Motor neuron (in vitro differentiated cells): ENCODE results near the gene DLX1. TPM values are rescaled to one million over a fixed set of nuclear protein-coding genes. Genes with fewer than 3 reads are reported as not detected.
A peak's percentile ranks its signal among the peaks of the same experiment; 100 is the strongest.

Experiments
- ATAC-seq, 8 experiments: fragments of 200-7000 bp; cut with Tn5 transposase; replicated peaks in 6 of 8; 2 replicates each; pipeline ENCODE4 v1.8.0; 2021; ENCODE audit warnings: mild to moderate bottlenecking in 8 of 8, moderate library complexity in 8 of 8
- H3K27ac ChIP-seq, 2 donors: fragments of 250-450 bp; sonication (Bioruptor Pico); 2 replicates each; pipeline ENCODE4 v1.9.0; 2021; ENCODE audit warnings: antibody characterized with exemption in 2 of 2, mild to moderate bottlenecking in 2 of 2, moderate library complexity in 1 of 2
- H3K4me1 ChIP-seq, 2 donors: fragments of 250-450 bp; sonication (Bioruptor Pico); replicated peaks in 1 of 2; 2 replicates each; pipeline ENCODE4 v1.6.1; 2021; ENCODE audit warnings: antibody characterized with exemption in 2 of 2, mild to moderate bottlenecking in 2 of 2, moderate library complexity in 1 of 2
- H3K4me3 ChIP-seq, 5 donors: fragments of 250-450 bp; sonication (Bioruptor Pico); 2 replicates each; pipeline ENCODE4 v1.9.0; 2021; ENCODE audit warnings: antibody characterized with exemption in 5 of 5, mild to moderate bottlenecking in 5 of 5, moderate library complexity in 4 of 5
- WGBS, 10 experiments: fragments of 450-650 bp; shearing (Covaris generic); methylation state at CpG; one replicate each; pipeline ENCODE4 v1.0.0; 2022; 5-methylcytosine and 5-hydroxymethylcytosine counted together
- in situ Hi-C, 9 experiments: fragments of 400-800 bp; cut with MboI; loops; one replicate each; pipeline ENCODE4 v1.15.0; 2021; ENCODE audit warnings: low sequenced_read_pairs in 9 of 9, low pct_unique_long_range_greater_than_20kb in 2 of 9; ENCODE audit not compliant: unreplicated experiment in 9 of 9
- total RNA-seq, 8 experiments: library from RNA; unstranded; fragments of 300-600 nt; gene quantifications; 2 replicates each; pipeline versions ENCODE4 v1.2.3 to v1.2.4, GENCODE V29; 2022

Gene DLX1
- total RNA-seq, 8 experiments from 2014 or later: 0.09 to 76.5 (median 0.54) TPM; not detected in 1

DNA sequence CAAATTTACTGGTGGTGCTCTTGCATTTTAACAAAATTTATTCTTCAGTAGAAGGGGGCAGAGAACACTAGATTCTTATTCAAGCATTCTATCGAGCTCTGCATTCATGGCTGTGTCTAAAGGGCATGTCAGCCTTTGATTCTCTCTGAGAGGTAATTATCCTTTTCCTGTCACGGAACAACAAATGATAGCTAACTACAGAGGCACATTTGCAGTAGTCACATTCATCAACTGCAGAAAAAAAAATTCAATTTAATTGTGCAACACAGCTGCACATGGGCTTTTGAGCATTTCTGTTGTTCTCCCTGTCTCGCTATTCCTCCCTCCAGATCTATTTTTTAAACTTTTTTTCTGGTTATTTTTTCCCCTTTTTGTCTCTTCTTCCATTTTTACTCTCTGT is 13.0 kb upstream of the DLX1 start:
- H3K4me3 ChIP-seq: no peak overlapping the region
- H3K27ac ChIP-seq: peak overlapping the region in 1 of 2 donors; percentile 63
- peaks cover 28 to 34% of the 10 kb centered on the region in 2 donors for H3K4me1 ChIP-seq
- WGBS, 10 experiments: 0 to 92% (median 15%) methylated on average over 1 to 3 of the region's 3 CpGs
- ATAC-seq: peak in 5 of 8 experiments; percentile 87 to 96 (median 89)
- in situ Hi-C loops: no loop called here

DNA sequence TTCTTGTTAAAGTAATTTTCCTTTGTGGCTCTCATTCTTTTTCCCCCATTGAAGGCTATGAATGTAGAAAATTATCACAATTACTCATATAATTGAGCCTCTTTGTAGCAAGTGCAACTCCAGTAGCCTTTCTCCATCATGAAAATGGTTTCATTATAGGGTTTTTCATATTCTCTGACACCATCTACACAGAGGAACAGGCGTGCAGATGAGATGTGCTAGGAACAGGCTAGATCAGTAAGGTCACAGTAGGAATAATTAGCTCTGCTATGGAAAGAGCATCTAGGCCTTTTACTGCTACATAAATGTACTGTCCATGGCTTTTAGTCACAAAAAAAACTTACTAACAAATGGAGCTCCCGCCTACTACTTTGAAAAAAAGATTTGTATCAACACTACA is 12.6 kb upstream of the DLX1 start:
- peaks cover 28 to 34% of the 10 kb centered on the region in 2 donors for H3K4me1 ChIP-seq
- WGBS, 10 experiments: 0 to 100% (median 57%) methylated on average over 1 to 2 of the region's 2 CpGs
- no peak overlapping the region for H3K4me3 ChIP-seq
- peak in 5 of 8 experiments; percentile 51 to 88 (median 69) for ATAC-seq
- in situ Hi-C loops: no loop called here
- H3K27ac ChIP-seq: peak overlapping the region in 1 of 2 donors; percentile 60

DNA sequence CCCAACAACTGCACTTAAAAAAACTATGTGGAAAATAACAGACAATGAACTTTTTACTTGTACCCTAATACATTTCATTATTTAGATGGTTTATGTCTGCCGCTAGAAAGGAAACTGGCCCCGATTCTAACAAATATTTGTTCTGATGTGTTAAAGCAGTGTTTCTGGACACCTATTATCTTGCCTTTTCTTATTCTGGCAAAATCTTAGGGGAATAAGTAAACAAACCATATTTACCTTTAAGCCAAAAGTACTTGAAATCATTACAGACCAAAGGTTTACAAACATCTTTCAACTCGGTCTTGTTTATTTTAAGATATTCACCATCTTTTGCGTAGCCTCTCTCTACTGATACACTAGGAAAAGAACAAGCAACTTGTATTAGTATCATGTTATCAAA is 11.8 kb upstream of the DLX1 start:
- Histone ChIP-seq H3K4me3 (no peak overlapping the region), H3K4me1 (peaks cover 28 to 34% of the 10 kb centered on the region in 2 donors), H3K27ac (peak overlapping the region in 1 of 2 donors; percentile 37)
- in situ Hi-C loops: no loop called here
- 81 to 100% (median 90%) methylated on average over 2 to 4 of the region's 4 CpGs for WGBS, 10 experiments
- ATAC-seq: no peak

DNA sequence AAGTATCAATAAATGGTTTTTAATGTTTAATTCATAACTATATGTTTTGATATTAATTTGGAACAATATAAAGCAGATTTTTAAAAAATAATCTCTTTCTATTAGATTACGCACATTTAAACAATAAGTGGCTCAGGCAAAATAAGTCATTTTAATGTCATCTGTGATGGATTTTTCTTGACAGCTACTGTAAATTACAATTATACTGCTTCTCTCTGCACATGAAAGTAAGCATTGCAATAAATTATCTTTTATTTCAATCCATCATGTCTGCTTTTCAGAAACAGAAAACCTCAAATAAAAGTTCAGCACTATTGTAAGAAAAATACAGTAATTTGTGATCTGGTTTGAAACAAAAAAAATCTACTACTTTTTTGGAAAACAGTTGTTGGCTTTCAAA is 11.1 kb upstream of the DLX1 start:
- in situ Hi-C loops: no loop called here
- no peak for ATAC-seq
- no peak overlapping the region for H3K4me3 ChIP-seq
- peaks cover 28 to 34% of the 10 kb centered on the region in 2 donors for H3K4me1 ChIP-seq
- no peak overlapping the region for H3K27ac ChIP-seq
- WGBS, 10 experiments: 88 to 100% (median 100%) methylated on average over 1 of the region's 1 CpG

DNA sequence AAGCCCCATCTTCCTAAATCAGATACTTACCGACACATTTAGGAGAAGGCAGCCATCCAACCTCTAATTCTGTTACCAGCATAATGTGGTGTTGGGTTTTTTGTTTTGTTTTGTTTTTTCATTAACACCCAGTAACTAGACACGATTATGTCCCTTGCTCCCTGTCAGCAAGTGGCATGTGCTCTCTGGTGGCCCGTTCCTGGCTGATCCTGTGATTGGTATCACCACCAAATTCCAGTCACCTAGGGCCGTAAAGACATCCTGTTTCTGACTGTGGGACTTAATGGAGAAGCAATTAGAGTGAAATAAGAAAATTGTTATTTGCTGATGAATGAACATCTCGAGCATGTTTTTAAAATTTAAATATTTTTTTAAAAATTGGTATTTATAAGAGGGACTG is 5.9 kb upstream of the DLX1 start:
- WGBS, 10 experiments: 44 to 96% (median 79%) methylated on average over 2 to 5 of the region's 5 CpGs; no CpG with 5 or more reads in 1 of the 10 experiments
- in situ Hi-C loops: no loop called here
- Histone ChIP-seq H3K27ac (no peak overlapping the region), H3K4me1 (peaks cover 0 to 4% of the 10 kb centered on the region in 2 donors), H3K4me3 (no peak overlapping the region)
- no peak for ATAC-seq

DNA sequence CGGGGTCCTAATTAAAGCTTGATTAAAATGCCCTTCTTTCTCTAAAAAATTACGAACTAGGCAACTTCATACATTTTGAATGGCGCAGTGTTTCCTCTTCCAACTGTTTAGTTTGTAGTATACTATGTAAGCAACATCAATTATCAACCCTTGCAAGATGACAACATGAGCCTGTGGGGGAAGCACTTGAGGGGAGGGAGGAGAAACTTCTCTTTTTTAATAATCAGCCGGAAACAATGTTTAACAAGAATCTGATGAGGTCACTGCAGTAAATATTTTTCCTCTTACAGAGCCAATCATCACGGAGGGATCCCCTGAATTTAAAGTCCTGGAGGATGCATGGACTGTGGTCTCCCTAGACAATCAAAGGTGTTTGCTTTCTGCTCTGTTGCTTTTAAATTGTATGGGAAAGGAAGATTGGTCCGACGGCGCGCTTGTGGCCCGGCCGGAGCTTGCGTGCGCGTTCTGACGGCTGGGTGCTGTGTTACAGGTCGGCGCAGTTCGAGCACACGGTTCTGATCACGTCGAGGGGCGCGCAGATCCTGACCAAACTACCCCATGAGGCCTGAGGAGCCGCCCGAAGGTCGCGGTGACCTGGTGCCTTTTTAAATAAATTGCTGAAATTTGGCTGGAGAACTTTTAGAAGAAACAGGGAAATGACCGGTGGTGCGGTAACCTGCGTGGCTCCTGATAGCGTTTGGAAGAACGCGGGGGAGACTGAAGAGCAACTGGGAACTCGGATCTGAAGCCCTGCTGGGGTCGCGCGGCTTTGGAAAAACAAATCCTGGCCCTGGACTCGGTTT is 5.3 kb upstream of the DLX1 start:
- Histone ChIP-seq H3K4me1 (peaks cover 0 to 5% of the 10 kb centered on the region in 2 donors), H3K4me3 (no peak overlapping the region), H3K27ac (no peak overlapping the region)
- ATAC-seq: no peak
- 12 to 94% (median 70%) methylated on average over 1 to 33 of the region's 38 CpGs for WGBS, 10 experiments
- in situ Hi-C loops: no loop called here

DNA sequence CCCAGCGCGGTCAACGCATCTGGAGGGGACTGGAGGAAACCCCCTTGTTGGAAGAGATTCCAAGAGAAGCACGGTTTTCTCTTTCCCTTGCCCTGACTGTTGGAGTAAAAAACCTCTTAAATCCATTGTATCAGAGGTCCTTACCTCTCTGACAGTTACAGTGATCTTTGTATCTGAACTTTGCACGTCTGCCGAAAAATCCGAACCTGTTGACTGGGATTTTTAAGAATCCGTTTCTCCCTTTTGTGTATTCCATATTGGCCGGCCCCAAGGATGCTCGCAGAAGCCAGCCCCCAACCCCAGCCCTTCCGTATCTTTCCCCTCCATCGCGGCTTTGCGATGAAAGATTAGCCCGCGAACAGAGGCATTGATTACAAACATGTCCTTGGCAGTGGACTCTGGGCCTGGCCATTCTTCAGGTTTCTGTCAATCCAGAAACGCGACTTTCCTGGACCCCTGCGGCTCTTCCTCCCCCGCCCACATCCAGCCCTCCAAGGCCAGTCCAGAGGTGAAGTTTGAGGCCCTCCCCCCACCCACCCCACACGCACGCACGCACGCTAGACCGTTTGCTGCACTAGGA is 4.6 kb upstream of the DLX1 start:
- Histone ChIP-seq H3K27ac (no peak overlapping the region), H3K4me1 (peaks cover 0 to 5% of the 10 kb centered on the region in 2 donors), H3K4me3 (no peak overlapping the region)
- ATAC-seq: no peak
- in situ Hi-C loops: no loop called here
- 0 to 100% (median 8%) methylated on average over 1 to 11 of the region's 25 CpGs; no CpG with 5 or more reads in 5 of the 10 experiments for WGBS, 10 experiments

DNA sequence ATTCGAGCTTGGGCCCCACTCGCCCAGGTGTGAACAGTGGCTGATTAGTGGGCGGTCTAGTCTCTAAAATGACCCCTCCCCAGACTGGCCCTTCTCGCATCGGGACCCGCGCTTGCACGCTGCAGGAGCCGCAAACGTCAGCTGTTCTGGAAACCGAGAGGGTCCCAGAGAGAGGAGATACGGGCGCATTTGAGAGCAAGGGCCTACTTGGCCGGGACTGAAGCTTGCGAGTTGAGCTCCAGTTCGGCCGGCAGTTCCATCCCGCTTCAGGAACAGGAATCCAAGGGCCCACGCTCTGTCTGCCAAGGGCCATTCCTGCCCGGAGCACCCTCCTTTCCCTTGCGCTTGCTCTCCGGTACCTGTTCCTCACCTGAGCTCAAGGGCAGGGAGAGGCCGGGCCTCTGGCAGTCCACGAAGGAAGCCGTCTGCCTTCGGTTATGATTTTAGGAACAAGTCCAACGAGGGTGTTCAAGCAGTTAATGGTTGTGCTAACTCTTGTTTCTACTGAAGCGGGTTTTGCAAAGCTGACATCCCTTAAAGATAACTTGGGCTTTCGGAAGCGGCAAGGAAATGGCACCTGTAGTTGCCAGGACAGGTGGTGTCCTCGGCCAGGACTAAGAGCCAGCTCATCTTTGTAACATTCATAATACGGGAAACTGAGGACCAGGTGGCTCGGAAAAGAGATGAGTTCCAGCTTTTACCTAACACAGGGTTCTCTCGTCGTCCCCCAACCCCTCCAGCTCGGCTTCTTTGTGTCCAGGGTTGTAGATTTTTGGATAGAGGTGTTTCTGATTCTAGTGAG is 3.9 kb upstream of the DLX1 start:
- Histone ChIP-seq H3K4me3 (no peak overlapping the region), H3K4me1 (peaks cover 0 to 5% of the 10 kb centered on the region in 2 donors), H3K27ac (no peak overlapping the region)
- 10 to 79% (median 33%) methylated on average over 5 to 24 of the region's 36 CpGs; no CpG with 5 or more reads in 1 of the 10 experiments for WGBS, 10 experiments
- no peak for ATAC-seq
- in situ Hi-C loops: no loop called here

DNA sequence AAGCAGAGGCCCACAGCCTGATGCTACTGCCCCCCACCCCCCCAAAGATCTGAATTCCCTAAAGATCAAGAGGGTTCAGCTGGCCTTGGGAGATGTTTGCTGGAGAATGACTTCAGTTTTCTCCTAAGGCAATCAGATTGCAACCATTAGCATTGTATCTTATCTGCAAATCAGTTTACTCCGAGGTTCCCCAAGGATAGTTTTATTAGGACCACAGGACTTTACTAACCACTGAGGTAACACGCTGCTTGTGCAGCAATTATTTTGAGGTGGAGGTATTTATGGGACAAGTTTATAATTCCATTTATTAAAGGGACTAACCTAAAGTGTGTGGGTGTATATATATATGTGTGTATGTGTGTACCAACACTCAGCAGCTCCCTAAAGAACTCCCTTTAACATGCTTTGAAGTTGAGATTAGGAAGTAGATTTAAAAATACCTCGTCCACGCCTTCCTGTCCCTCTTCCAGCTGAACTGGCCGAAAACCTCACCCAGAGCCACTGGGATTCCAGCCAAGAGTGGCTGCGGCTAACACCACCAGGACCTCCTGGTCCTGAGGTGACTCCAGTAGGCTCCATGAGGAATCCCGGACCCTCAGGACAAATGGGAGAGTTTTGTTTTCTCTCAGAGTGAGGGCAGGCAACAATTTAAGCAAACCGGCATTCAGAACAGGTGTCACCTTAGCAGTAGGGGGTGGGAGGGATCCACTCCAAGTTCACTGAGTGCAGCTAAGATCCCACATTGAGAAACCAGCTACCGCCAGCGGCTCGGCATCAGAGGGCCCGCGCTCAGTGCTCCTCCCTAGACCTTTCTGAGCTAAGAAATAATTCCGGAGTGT is 3.0 kb upstream of the DLX1 start:
- Histone ChIP-seq H3K4me1 (peaks cover 0 to 5% of the 10 kb centered on the region in 2 donors), H3K4me3 (no peak overlapping the region), H3K27ac (no peak overlapping the region)
- ATAC-seq: no peak
- in situ Hi-C loops: no loop called here
- 2 to 90% (median 33%) methylated on average over 1 to 7 of the region's 14 CpGs; no CpG with 5 or more reads in 1 of the 10 experiments for WGBS, 10 experiments

DNA sequence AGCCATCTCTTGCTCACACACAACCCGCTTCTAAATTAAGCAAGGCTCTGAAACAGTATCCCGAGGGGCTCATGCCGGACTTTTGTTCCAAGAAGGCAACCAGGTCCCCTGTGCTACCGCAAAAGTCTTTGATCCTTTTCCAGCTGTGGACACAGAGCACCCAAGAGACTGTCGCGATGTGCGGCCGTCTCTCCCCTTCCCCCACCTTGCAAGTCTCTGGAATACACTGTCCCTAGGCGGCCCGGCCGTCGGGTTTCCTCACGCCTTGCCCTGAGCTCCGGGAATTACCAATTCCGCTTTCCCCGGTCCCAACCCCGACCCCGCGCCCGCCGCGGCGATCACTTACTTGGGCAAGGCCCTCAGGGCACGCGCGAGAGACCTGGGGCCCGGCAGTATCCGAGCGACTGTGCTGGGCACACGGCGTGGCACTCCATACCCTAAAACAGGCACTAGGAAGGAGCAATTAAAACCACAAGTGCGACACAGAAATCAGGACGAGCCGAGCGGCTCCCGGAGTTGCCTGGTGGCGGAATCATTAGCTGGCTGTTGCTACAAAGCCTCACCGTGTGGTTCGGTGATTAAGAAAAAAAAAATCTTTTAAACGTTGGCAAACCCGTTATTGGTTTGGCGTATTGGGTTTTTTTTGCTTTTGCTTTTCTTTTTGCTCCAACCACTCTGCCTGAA is 2.2 kb upstream of the DLX1 start:
- 0 to 49% (median 8%) methylated on average over 3 to 11 of the region's 42 CpGs; no CpG with 5 or more reads in 2 of the 10 experiments for WGBS, 10 experiments
- in situ Hi-C loops: no loop called here
- ATAC-seq: no peak
- Histone ChIP-seq H3K4me1 (peaks cover 0 to 5% of the 10 kb centered on the region in 2 donors), H3K4me3 (no peak overlapping the region), H3K27ac (no peak overlapping the region)

DNA sequence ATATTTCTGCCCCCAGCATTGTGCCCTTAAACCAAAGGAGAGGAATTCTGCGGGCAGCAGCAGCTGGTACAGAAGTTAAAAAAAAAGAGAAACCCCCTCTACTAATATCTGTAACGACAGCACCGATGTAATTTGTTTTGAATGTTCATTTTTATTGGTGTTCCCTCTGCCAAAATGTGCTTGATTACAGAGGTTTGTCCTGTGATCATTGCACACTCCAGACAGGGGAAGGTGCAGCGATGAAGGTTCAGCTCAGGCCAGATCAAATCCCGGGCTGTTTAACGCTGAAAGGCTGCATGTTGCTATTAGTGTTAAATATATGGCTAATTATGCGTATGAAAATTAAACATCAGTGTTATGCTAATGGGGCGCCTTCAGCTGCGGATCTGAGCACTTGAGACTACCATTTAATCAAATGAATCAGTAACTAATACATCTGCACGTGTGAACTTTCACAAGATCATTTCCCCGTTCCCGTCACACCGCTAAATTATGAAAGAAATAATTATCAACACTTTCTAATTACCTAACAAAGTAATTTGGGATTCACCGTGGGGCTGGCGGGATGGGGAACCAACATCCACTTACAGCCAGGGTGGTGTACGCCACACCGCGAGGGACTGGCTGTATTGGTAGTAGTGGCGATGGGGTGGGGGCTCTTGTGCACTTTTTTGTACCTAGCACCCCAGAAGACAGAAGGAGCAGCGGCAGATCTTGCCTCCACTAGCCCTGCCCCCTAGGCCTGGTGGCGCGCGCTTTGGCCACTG is 1.5 kb upstream of the DLX1 start:
- peaks cover 0 to 5% of the 10 kb centered on the region in 2 donors for H3K4me1 ChIP-seq
- 0 to 45% (median 8%) methylated on average over 2 to 22 of the region's 23 CpGs for WGBS, 10 experiments
- H3K4me3 ChIP-seq: no peak overlapping the region
- H3K27ac ChIP-seq: no peak overlapping the region
- in situ Hi-C loops: no loop called here
- ATAC-seq: no peak

DNA sequence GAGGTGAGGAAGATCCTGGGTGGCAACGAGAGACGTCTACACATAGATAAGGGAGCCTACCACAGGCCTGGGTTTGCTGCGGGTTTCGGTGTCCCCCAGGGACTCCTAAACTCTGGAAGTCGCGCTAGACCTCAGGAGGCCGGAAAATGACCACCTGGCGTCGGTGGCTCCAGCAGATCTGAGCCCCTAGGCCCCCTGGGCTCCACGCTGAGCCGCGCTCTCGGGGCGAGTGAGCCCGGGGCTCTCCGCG is 987 bp upstream of the DLX1 start:
- Histone ChIP-seq H3K4me1 (peaks cover 0 to 5% of the 10 kb centered on the region in 2 donors), H3K27ac (no peak overlapping the region), H3K4me3 (peak overlapping the region in 2 of 5 donors; percentile 31 to 35)
- in situ Hi-C loops: no loop called here
- peak in 3 of 8 experiments; percentile 1 for ATAC-seq
- 0 to 8% (median 2%) methylated on average over 2 to 4 of the region's 17 CpGs; no CpG with 5 or more reads in 6 of the 10 experiments for WGBS, 10 experiments
